HEK293 (cell line): ENCODE results near the gene USP24.

ENCODE experiments used
- CTCF ChIA-PET: fragments of 350-600 bp; formaldehyde crosslinking; extraction: SDS; loops from one replicate; lab custom pipeline; 2021; ENCODE audit warnings: antibody characterized with exemption; lab: Yijun Ruan, JAX
- POLR2A ChIA-PET: fragments of 300-600 bp; formaldehyde crosslinking; extraction: SDS; loops from one replicate; lab custom pipeline; 2020; ENCODE audit warnings: antibody characterized with exemption, inconsistent platforms; lab: Yijun Ruan, JAX
- H3K27ac ChIP-seq: fragments of 200-500 bp; sonication (Bioruptor generic); 2 replicates; pipeline ENCODE4 v1.5.1; 2014; ENCODE audit warnings: low read depth, low read length, control low read depth, inconsistent platforms; ENCODE audit errors: extremely low read depth
- H3K36me3 ChIP-seq, 2 experiments: fragments of 200-500 bp in 1 of 2; sonication (Bioruptor generic) in 1 of 2; 1 replicate in 1 of 2; 2 replicates in 1 of 2; pipeline ENCODE4 v1.5.1; 2014 to 2017; ENCODE audit warnings: inconsistent platforms in 2 of 2, low read length in 2 of 2; ENCODE audit not compliant: control insufficient read depth in 2 of 2, insufficient read depth in 1 of 2
- H3K4me1 ChIP-seq: fragments of 200-500 bp; sonication (Bioruptor generic); 2 replicates; pipeline ENCODE4 v1.5.1; 2014; ENCODE audit warnings: mild to moderate bottlenecking, low read length, inconsistent platforms; ENCODE audit not compliant: control insufficient read depth, insufficient read depth
- H3K4me3 ChIP-seq: 2 replicates; pipeline ENCODE4 v1.5.1; 2011; ENCODE audit warnings: low read depth, mild to moderate bottlenecking, control low read depth, low read length, moderate library complexity
- H3K9me3 ChIP-seq: fragments of 200-500 bp; sonication (Bioruptor generic); 2 replicates; pipeline ENCODE4 v1.5.1; 2014; ENCODE audit warnings: low read depth, low read length, inconsistent platforms; ENCODE audit not compliant: control insufficient read depth, insufficient read depth
- EGR2 ChIP-seq: fragments of 450-650 bp; formaldehyde crosslinking; IDR thresholded peaks from 2 replicates; pipeline ENCODE4 v1.5.1; 2016; ENCODE audit warnings: low read depth, missing biosample characterization, missing genetic modification characterization
- KLF1 ChIP-seq: fragments of 450-650 bp; formaldehyde crosslinking; IDR thresholded peaks from 2 replicates; pipeline ENCODE4 v1.5.1; 2016; ENCODE audit warnings: missing biosample characterization, missing genetic modification characterization
- PBX3 ChIP-seq: sonication (generic); formaldehyde crosslinking; IDR thresholded peaks from 2 replicates; pipeline ENCODE4 v1.8.1; 2022; ENCODE audit warnings: mild to moderate bottlenecking, moderate library complexity, missing genetic modification reagents
- PRDM1 ChIP-seq: fragments of 450-650 bp; formaldehyde crosslinking; IDR thresholded peaks from 2 replicates; pipeline ENCODE4; 2016; ENCODE audit warnings: missing biosample characterization, missing genetic modification characterization
- SALL2 ChIP-seq: fragments of 450-650 bp; formaldehyde crosslinking; IDR thresholded peaks from 2 replicates; pipeline ENCODE4 v1.5.0; 2017; ENCODE audit warnings: missing biosample characterization, mild to moderate bottlenecking, missing genetic modification characterization, borderline replicate concordance
- TRIM28 ChIP-seq: IDR thresholded peaks from 2 replicates; pipeline ENCODE4 v1.6.1; 2011; ENCODE audit warnings: low read length, control low read depth, borderline replicate concordance
- WT1 ChIP-seq: fragments of 450-650 bp; formaldehyde crosslinking; IDR thresholded peaks from 2 replicates; pipeline ENCODE4 v1.5.1; 2016; ENCODE audit warnings: missing biosample characterization, missing genetic modification characterization
- ZBTB7A ChIP-seq: fragments of 450-650 bp; formaldehyde crosslinking; IDR thresholded peaks from 2 replicates; pipeline ENCODE4 v1.5.1; 2016; ENCODE audit warnings: low read depth, missing biosample characterization, missing genetic modification characterization
- ZBTB8A ChIP-seq: fragments of 450-650 bp; formaldehyde crosslinking; IDR thresholded peaks from 2 replicates; pipeline ENCODE4 v1.5.1; 2016; ENCODE audit warnings: missing biosample characterization, missing genetic modification characterization
- ZFP69B ChIP-seq: fragments of 450-650 bp; formaldehyde crosslinking; IDR thresholded peaks from 2 replicates; pipeline ENCODE4 v1.5.1; 2016; ENCODE audit warnings: missing biosample characterization, missing genetic modification characterization
- ZNF140 ChIP-seq: fragments of 450-650 bp; formaldehyde crosslinking; IDR thresholded peaks from 2 replicates; pipeline ENCODE4 v1.5.1; 2016; ENCODE audit warnings: missing biosample characterization, missing genetic modification characterization
- ZNF169 ChIP-seq: fragments of 450-650 bp; formaldehyde crosslinking; IDR thresholded peaks from 2 replicates; pipeline ENCODE4 v1.5.1; 2016; ENCODE audit warnings: missing biosample characterization, missing genetic modification characterization
- ZNF223 ChIP-seq: fragments of 450-650 bp; formaldehyde crosslinking; IDR thresholded peaks from 2 replicates; pipeline ENCODE4 v1.5.1; 2016; ENCODE audit warnings: missing biosample characterization, missing genetic modification characterization
- ZNF24 ChIP-seq: fragments of 450-650 bp; formaldehyde crosslinking; IDR thresholded peaks from 2 replicates; pipeline ENCODE4 v1.5.1; 2016; ENCODE audit warnings: missing biosample characterization, missing genetic modification characterization
- ZNF366 ChIP-seq: fragments of 450-650 bp; formaldehyde crosslinking; conservative IDR thresholded peaks from 2 replicates; pipeline ENCODE4 v1.5.1; 2016; ENCODE audit warnings: missing biosample characterization, missing genetic modification characterization
- ZNF473 ChIP-seq: fragments of 450-650 bp; formaldehyde crosslinking; IDR thresholded peaks from 2 replicates; pipeline ENCODE4 v1.5.1; 2017; ENCODE audit warnings: missing biosample characterization, missing genetic modification characterization
- ZNF48 ChIP-seq: fragments of 450-650 bp; formaldehyde crosslinking; IDR thresholded peaks from 2 replicates; pipeline ENCODE4 v1.5.1; 2016; ENCODE audit warnings: missing biosample characterization, missing genetic modification characterization
- ZNF501 ChIP-seq: fragments of 450-650 bp; formaldehyde crosslinking; IDR thresholded peaks from 2 replicates; pipeline ENCODE4 v1.5.1; 2016; ENCODE audit warnings: missing biosample characterization, missing genetic modification characterization
- ZNF555 ChIP-seq: fragments of 450-650 bp; formaldehyde crosslinking; conservative IDR thresholded peaks from 2 replicates; pipeline ENCODE4 v1.5.1; 2017; ENCODE audit warnings: missing biosample characterization, mild to moderate bottlenecking, missing genetic modification characterization, inconsistent platforms
- ZNF561 ChIP-seq: fragments of 450-650 bp; IDR thresholded peaks from 2 replicates; pipeline ENCODE4 v1.5.1; 2018; ENCODE audit warnings: missing biosample characterization, missing genetic modification characterization, borderline replicate concordance
- ZNF596 ChIP-seq: fragments of 450-650 bp; IDR thresholded peaks from 2 replicates; pipeline ENCODE4 v1.5.0; 2018; ENCODE audit warnings: missing biosample characterization, mild to moderate bottlenecking, missing genetic modification characterization, moderate library complexity
- ZNF639 ChIP-seq: fragments of 450-650 bp; formaldehyde crosslinking; IDR thresholded peaks from 2 replicates; pipeline ENCODE4 v1.5.1; 2016; ENCODE audit warnings: missing biosample characterization, missing genetic modification characterization
- ZNF791 ChIP-seq: fragments of 450-650 bp; formaldehyde crosslinking; IDR thresholded peaks from 2 replicates; pipeline ENCODE4 v1.5.1; 2016; ENCODE audit warnings: missing biosample characterization, missing genetic modification characterization
- ZSCAN30 ChIP-seq: fragments of 450-650 bp; IDR thresholded peaks from 2 replicates; pipeline ENCODE4 v1.5.1; 2018; ENCODE audit warnings: missing biosample characterization, mild to moderate bottlenecking, missing genetic modification characterization, moderate library complexity
- TF ChIP-seq, protein P1 (sequence below): fragments of 450-650 bp; formaldehyde crosslinking; IDR thresholded peaks from 2 replicates; pipeline ENCODE4 v1.5.1; 2016; ENCODE audit warnings: missing biosample characterization, missing genetic modification characterization
- TF ChIP-seq, protein P2 (sequence below): fragments of 450-650 bp; IDR thresholded peaks from 2 replicates; pipeline ENCODE4 v1.5.1; 2018; ENCODE audit warnings: missing biosample characterization, missing genetic modification characterization
- TF ChIP-seq, protein P3 (sequence below): fragments of 450-650 bp; formaldehyde crosslinking; IDR thresholded peaks from 2 replicates; pipeline ENCODE4 v1.5.1; 2017; ENCODE audit warnings: missing biosample characterization, missing genetic modification characterization
- TF ChIP-seq, protein P4 (sequence below): fragments of 450-650 bp; formaldehyde crosslinking; IDR thresholded peaks from 2 replicates; pipeline ENCODE4 v1.5.1; 2016; ENCODE audit warnings: missing biosample characterization, missing genetic modification characterization

USP24 gene

DNA sequence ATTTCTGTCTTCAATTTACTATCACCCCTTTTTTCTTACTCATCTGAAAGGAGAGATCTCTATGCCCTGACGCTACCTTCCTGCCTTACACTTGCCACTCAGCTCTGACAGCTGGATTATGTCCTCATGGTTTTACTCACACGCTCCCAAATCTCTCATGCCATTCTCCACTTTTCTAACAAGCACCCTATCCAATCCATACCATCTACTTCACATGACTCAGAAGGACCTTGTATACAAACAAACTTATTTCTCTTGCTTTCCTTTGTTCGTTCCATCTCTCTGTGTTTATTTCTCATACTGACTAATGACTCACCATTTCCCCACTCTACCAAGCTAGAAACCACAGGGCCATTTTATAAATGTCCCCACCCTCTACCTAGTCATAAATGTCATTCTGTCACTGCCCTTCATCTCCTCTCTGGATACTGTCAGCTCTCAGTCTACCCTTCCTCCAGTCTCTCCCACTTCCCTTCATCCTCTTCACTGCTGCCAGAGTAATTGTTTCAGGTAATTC, 87.3 kb downstream of the USP24 start:
- CTCF ChIA-PET, result interaction anchor here (0.6 kb wide), 1 partner anchor 218 kb away, joined by 4 read pairs; no protein-coding TSS in a partner anchor
- POLR2A ChIA-PET, result no interaction called here
- H3K4me1 ChIP-seq, result no peaks in the 10 kb centered on the region

DNA sequence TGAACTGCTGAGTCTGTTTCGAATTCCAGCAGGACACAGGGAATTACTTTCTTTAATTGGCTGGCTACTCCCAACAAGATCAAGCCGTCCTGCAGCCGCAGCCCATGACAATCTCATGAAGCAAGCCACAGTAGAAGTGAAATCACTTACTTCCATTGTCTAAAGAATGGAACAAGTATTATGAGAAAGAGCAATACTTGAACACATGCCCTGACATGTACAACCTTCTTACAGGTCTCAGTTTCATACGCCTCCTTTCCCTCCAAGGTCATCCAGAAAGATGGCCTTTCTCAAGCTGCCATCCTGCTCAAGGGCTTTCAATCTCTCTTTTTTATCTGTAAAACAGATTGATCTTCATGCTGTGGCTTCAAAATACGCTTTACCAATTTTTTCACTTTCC, 90.7 kb downstream of the USP24 start:
- H3K27ac ChIP-seq, result no peak overlapping the region
- CTCF ChIA-PET, result interaction anchor here (0.6 to 1.5 kb wide), 2 partner anchors 11 to 29 kb away, joined by 3 to 4 read pairs; no protein-coding TSS in a partner anchor
- no peaks in the 10 kb centered on the region for H3K9me3 ChIP-seq
- peaks cover 23 to 90% of the 10 kb centered on the region in 2 experiments for H3K36me3 ChIP-seq
- H3K4me3 ChIP-seq, result no peak overlapping the region
- H3K4me1 ChIP-seq, result no peaks in the 10 kb centered on the region
- POLR2A ChIA-PET, result no interaction called here
- TF ChIP-seq, protein P1, sequence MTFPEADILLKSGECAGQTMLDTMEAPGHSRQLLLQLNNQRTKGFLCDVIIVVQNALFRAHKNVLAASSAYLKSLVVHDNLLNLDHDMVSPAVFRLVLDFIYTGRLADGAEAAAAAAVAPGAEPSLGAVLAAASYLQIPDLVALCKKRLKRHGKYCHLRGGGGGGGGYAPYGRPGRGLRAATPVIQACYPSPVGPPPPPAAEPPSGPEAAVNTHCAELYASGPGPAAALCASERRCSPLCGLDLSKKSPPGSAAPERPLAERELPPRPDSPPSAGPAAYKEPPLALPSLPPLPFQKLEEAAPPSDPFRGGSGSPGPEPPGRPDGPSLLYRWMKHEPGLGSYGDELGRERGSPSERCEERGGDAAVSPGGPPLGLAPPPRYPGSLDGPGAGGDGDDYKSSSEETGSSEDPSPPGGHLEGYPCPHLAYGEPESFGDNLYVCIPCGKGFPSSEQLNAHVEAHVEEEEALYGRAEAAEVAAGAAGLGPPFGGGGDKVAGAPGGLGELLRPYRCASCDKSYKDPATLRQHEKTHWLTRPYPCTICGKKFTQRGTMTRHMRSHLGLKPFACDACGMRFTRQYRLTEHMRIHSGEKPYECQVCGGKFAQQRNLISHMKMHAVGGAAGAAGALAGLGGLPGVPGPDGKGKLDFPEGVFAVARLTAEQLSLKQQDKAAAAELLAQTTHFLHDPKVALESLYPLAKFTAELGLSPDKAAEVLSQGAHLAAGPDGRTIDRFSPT (tag by site-specific recombination), result no peak
- TF ChIP-seq KLF1, result no peak
- no peak for TF ChIP-seq ZNF48 (tag by site-specific recombination)
- no peak for TF ChIP-seq ZNF791
- TF ChIP-seq TRIM28, result no peak
- TF ChIP-seq ZNF561, result no peak
- no peak for TF ChIP-seq ZFP69B (tag by site-specific recombination)
- no peak for TF ChIP-seq ZNF473 (tag by site-specific recombination)
- no peak for TF ChIP-seq ZNF223 (tag by site-specific recombination)

More for the DNA sequence above, 87.3 kb downstream of the USP24 start:
- TF ChIP-seq WT1 (tag by site-specific recombination) (no peak), ZBTB7A (no peak), PRDM1 (no peak), SALL2 (tag by site-specific recombination) (no peak), ZSCAN30 (tag by site-specific recombination) (no peak), PBX3 (CRISPR knock-in tag) (no peak), ZNF366 (tag by site-specific recombination) (no peak), ZNF501 (tag by site-specific recombination) (no peak), ZNF561 (no peak), ZNF596 (tag by site-specific recombination) (no peak), EGR2 (tag by site-specific recombination) (no peak), ZBTB8A (tag by site-specific recombination) (no peak), ZNF555 (no peak), ZNF140 (tag by site-specific recombination) (no peak), ZNF169 (tag by site-specific recombination) (no peak), ZNF639 (no peak), ZNF24 (tag by site-specific recombination) (no peak)
- TF ChIP-seq, protein P2, sequence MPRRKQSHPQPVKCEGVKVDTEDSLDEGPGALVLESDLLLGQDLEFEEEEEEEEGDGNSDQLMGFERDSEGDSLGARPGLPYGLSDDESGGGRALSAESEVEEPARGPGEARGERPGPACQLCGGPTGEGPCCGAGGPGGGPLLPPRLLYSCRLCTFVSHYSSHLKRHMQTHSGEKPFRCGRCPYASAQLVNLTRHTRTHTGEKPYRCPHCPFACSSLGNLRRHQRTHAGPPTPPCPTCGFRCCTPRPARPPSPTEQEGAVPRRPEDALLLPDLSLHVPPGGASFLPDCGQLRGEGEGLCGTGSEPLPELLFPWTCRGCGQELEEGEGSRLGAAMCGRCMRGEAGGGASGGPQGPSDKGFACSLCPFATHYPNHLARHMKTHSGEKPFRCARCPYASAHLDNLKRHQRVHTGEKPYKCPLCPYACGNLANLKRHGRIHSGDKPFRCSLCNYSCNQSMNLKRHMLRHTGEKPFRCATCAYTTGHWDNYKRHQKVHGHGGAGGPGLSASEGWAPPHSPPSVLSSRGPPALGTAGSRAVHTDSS, result no peak
- TF ChIP-seq, protein P3, sequence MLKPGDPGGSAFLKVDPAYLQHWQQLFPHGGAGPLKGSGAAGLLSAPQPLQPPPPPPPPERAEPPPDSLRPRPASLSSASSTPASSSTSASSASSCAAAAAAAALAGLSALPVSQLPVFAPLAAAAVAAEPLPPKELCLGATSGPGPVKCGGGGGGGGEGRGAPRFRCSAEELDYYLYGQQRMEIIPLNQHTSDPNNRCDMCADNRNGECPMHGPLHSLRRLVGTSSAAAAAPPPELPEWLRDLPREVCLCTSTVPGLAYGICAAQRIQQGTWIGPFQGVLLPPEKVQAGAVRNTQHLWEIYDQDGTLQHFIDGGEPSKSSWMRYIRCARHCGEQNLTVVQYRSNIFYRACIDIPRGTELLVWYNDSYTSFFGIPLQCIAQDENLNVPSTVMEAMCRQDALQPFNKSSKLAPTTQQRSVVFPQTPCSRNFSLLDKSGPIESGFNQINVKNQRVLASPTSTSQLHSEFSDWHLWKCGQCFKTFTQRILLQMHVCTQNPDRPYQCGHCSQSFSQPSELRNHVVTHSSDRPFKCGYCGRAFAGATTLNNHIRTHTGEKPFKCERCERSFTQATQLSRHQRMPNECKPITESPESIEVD (tag by site-specific recombination), result no peak
- TF ChIP-seq, protein P4, sequence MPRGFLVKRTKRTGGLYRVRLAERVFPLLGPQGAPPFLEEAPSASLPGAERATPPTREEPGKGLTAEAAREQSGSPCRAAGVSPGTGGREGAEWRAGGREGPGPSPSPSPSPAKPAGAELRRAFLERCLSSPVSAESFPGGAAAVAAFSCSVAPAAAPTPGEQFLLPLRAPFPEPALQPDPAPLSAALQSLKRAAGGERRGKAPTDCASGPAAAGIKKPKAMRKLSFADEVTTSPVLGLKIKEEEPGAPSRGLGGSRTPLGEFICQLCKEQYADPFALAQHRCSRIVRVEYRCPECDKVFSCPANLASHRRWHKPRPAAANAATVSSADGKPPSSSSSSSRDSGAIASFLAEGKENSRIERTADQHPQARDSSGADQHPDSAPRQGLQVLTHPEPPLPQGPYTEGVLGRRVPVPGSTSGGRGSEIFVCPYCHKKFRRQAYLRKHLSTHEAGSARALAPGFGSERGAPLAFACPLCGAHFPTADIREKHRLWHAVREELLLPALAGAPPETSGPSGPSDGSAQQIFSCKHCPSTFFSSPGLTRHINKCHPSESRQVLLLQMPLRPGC (tag by site-specific recombination), result no peak
- peaks cover 42 to 91% of the 10 kb centered on the region in 2 experiments for H3K36me3 ChIP-seq
- no peaks in the 10 kb centered on the region for H3K9me3 ChIP-seq
- H3K4me3 ChIP-seq, result no peak overlapping the region
- H3K27ac ChIP-seq, result no peak overlapping the region
